Fibroblast of lung (primary cell): Measurements from ENCODE around the gene TMEM135. TPM values are rescaled to one million over a fixed set of nuclear protein-coding genes. Genes with fewer than 3 reads are reported as not detected.

ENCODE experiments used
- DNase-seq, 2 donors: peaks; one replicate each; pipeline versions ENCODE4 v3.0.0 to v3.0.0-alpha.2; 2010; ENCODE audit warnings: low read depth in 2 of 2
- H2AFZ ChIP-seq: 2 replicates; pipeline ENCODE4 v1.5.1; 2012; ENCODE audit warnings: low read length, control low read depth, inconsistent platforms
- H3K27ac ChIP-seq: 2 replicates; pipeline ENCODE4 v1.5.1; 2011; ENCODE audit warnings: low read length, control low read depth; ENCODE audit not compliant: insufficient read depth
- H3K27me3 ChIP-seq: 2 replicates; pipeline ENCODE4 v1.5.1; 2011; ENCODE audit warnings: mild to moderate bottlenecking, low read length; ENCODE audit not compliant: control insufficient read depth, insufficient read depth
- H3K36me3 ChIP-seq: 2 replicates; pipeline ENCODE4 v1.5.1; 2011; ENCODE audit warnings: low read length; ENCODE audit not compliant: control insufficient read depth, insufficient read depth
- H3K4me1 ChIP-seq: 2 replicates; pipeline ENCODE4 v1.5.1; 2011; ENCODE audit warnings: low read length; ENCODE audit not compliant: control insufficient read depth, insufficient read depth; ENCODE audit errors: extremely low read depth
- H3K4me2 ChIP-seq: 2 replicates; pipeline ENCODE4 v1.5.1; 2011; ENCODE audit warnings: low read length, control low read depth; ENCODE audit not compliant: insufficient read depth; ENCODE audit errors: extremely low read depth
- H3K4me3 ChIP-seq, 4 experiments: fragments of 200-600 bp in 1 of 4; sonication (generic) in 1 of 4; replicated peaks in 1 of 4; 2 replicates each; pipeline ENCODE4 v1.5.1; 2011 to 2016; ENCODE audit warnings: low read length in 4 of 4, low read depth in 3 of 4, mild to moderate bottlenecking in 3 of 4, control low read depth in 2 of 4, inconsistent platforms in 1 of 4, mixed read lengths in 1 of 4; ENCODE audit not compliant: insufficient read depth in 1 of 4; ENCODE audit errors: control extremely low read depth in 1 of 4
- H3K79me2 ChIP-seq: 2 replicates; pipeline ENCODE4 v1.5.1; 2012; ENCODE audit warnings: mild to moderate bottlenecking, low read length, inconsistent platforms; ENCODE audit not compliant: control insufficient read depth, insufficient read depth
- H3K9ac ChIP-seq: 2 replicates; pipeline ENCODE4 v1.5.1; 2011; ENCODE audit warnings: mild to moderate bottlenecking, low read length, control low read depth; ENCODE audit not compliant: insufficient read depth
- H3K9me3 ChIP-seq: 2 replicates; pipeline ENCODE4 v1.5.1; 2012; ENCODE audit warnings: low read depth, low read length; ENCODE audit not compliant: control insufficient read depth, insufficient read depth
- H4K20me1 ChIP-seq: 2 replicates; pipeline ENCODE4 v1.5.1; 2011; ENCODE audit warnings: low read length; ENCODE audit not compliant: control insufficient read depth, insufficient read depth; ENCODE audit errors: extremely low read depth
- EZH2 ChIP-seq: IDR thresholded peaks from 2 replicates; pipeline ENCODE4 v1.5.1; 2012; ENCODE audit warnings: low read length, control low read depth, mild to moderate bottlenecking; ENCODE audit errors: missing control alignments
- polyA plus RNA-seq, 2 donors: library from polyadenylated mRNA; depleted of rRNA in 1 of 2; stranded (reverse) in 1 of 2; unstranded in 1 of 2; fragments of >200 nt; gene quantifications; 2 replicates each; pipeline ENCODE4 v1.2.1, GENCODE V29; 2011 to 2012; ENCODE audit warnings: missing spikeins in 1 of 2
- total RNA-seq: library from RNA; depleted of rRNA; stranded (reverse); fragments of >200 nt; gene quantifications from 2 replicates; pipeline ENCODE4 v1.2.1, GENCODE V29; 2014
- TF ChIP-seq, protein P1 (sequence below), 2 donors: IDR thresholded peaks in 1 of 2; conservative IDR thresholded peaks in 1 of 2; 1 replicate in 1 of 2; 2 replicates in 1 of 2; pipeline ENCODE4 v1.5.1; 2011 to 2012; ENCODE audit warnings: low read length in 2 of 2, control low read depth in 1 of 2, inconsistent platforms in 1 of 2, low read depth in 1 of 2, mild to moderate bottlenecking in 1 of 2

TMEM135 gene
- total and polyA plus RNA-seq, 2 donors (not counting 1 experiment from before 2014, with no cell fraction given): 17.3 to 20.6 TPM

- no peak for DNase-seq
- H3K27ac ChIP-seq: no peak overlapping the region
- no peaks in the 10 kb centered on the region for H3K36me3 ChIP-seq
- no peaks in the 10 kb centered on the region for H3K27me3 ChIP-seq
- no peaks in the 10 kb centered on the region for H3K9me3 ChIP-seq
- TF ChIP-seq EZH2: no peak
- TF ChIP-seq, protein P1, sequence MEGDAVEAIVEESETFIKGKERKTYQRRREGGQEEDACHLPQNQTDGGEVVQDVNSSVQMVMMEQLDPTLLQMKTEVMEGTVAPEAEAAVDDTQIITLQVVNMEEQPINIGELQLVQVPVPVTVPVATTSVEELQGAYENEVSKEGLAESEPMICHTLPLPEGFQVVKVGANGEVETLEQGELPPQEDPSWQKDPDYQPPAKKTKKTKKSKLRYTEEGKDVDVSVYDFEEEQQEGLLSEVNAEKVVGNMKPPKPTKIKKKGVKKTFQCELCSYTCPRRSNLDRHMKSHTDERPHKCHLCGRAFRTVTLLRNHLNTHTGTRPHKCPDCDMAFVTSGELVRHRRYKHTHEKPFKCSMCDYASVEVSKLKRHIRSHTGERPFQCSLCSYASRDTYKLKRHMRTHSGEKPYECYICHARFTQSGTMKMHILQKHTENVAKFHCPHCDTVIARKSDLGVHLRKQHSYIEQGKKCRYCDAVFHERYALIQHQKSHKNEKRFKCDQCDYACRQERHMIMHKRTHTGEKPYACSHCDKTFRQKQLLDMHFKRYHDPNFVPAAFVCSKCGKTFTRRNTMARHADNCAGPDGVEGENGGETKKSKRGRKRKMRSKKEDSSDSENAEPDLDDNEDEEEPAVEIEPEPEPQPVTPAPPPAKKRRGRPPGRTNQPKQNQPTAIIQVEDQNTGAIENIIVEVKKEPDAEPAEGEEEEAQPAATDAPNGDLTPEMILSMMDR (conservative IDR thresholded peaks at IDR 0.05 in 1 of 2, IDR thresholded peaks at IDR 0.05 in 1 of 2; ENCODE audit: low read depth in 1 of 2, low read length in 2 of 2): no peak
- H3K4me1 ChIP-seq: no peaks in the 10 kb centered on the region
- no peak overlapping the region for H3K9ac ChIP-seq
- H3K4me3 ChIP-seq: no peak overlapping the region
- H3K4me2 ChIP-seq: no peak overlapping the region
- no peak overlapping the region for H2AFZ ChIP-seq
- H3K79me2 ChIP-seq: no peaks in the 10 kb centered on the region
- no peaks in the 10 kb centered on the region for H4K20me1 ChIP-seq
These were observed 237.4 kb downstream of the TMEM135 start for GRCh38 chr11:87275176-87275575.

- H3K36me3 ChIP-seq: no peaks in the 10 kb centered on the region
- H4K20me1 ChIP-seq: no peaks in the 10 kb centered on the region
- H3K9ac ChIP-seq: no peak overlapping the region
- H3K4me3 ChIP-seq: no peak overlapping the region
- H2AFZ ChIP-seq: no peak overlapping the region
- H3K4me2 ChIP-seq: no peak overlapping the region
- no peaks in the 10 kb centered on the region for H3K79me2 ChIP-seq
- no peaks in the 10 kb centered on the region for H3K9me3 ChIP-seq
- no peaks in the 10 kb centered on the region for H3K4me1 ChIP-seq
- H3K27ac ChIP-seq: no peak overlapping the region
- TF ChIP-seq, protein P1 (conservative IDR thresholded peaks at IDR 0.05 in 1 of 2, IDR thresholded peaks at IDR 0.05 in 1 of 2; ENCODE audit: low read depth in 1 of 2, low read length in 2 of 2): no peak
- no peak for TF ChIP-seq EZH2
- no peaks in the 10 kb centered on the region for H3K27me3 ChIP-seq
- no peak for DNase-seq
These were observed 242.4 kb downstream of the TMEM135 start for GRCh38 chr11:87280143-87280542.

DNA sequence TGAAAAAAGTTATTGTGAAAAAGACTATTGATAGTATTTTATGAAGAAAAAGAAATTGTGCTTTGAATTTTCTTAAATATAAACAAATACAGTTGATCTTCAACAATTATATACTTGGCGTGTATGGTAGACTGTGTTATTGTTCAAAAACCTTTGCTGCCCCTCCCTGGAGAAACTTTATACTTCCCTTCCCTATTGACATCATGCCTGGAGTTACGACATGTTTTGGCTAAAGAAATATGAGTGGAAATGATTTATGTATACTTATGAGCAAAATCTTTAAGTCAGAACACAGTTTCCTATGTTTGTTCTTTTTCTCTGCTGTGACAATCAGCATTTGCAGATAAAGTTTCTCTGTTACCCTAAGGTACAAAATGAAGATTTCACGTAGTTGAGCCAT, 243.8 kb downstream of the TMEM135 start:
- Histone ChIP-seq H3K9ac (no peak overlapping the region), H3K36me3 (no peaks in the 10 kb centered on the region), H3K4me1 (no peaks in the 10 kb centered on the region), H3K9me3 (no peaks in the 10 kb centered on the region), H3K4me3 (no peak overlapping the region), H3K27ac (no peak overlapping the region), H3K4me2 (peak overlapping the region; percentile 8), H3K27me3 (no peaks in the 10 kb centered on the region), H2AFZ (no peak overlapping the region), H3K79me2 (no peaks in the 10 kb centered on the region), H4K20me1 (no peaks in the 10 kb centered on the region)
- DNase-seq: peak in 1 of 2 donors; percentile 94
- TF ChIP-seq EZH2: no peak
- TF ChIP-seq, protein P1 (conservative IDR thresholded peaks at IDR 0.05 in 1 of 2, IDR thresholded peaks at IDR 0.05 in 1 of 2; ENCODE audit: low read depth in 1 of 2, low read length in 2 of 2): peak; percentile 21 to 35
